RPMI7951 (cell line): ENCODE results near the gene PABPN1L. TPM values are rescaled to one million over a fixed set of nuclear protein-coding genes. Genes with fewer than 3 reads are reported as not detected.

Experiments used
- DNase-seq: peaks from one replicate; pipeline ENCODE4 v3.0.0-alpha.2; 2012; ENCODE audit warnings: low read depth
- total RNA-seq: library from RNA; depleted of rRNA; stranded (reverse); fragments of >200 nt; shearing (Covaris generic); gene quantifications from 2 replicates; pipeline ENCODE4 v1.2.3, GENCODE V29; 2014; rRNA removed

Gene PABPN1L, protein sequence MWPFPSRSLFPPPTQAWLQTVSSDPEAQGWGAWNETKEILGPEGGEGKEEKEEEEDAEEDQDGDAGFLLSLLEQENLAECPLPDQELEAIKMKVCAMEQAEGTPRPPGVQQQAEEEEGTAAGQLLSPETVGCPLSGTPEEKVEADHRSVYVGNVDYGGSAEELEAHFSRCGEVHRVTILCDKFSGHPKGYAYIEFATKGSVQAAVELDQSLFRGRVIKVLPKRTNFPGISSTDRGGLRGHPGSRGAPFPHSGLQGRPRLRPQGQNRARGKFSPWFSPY
- total RNA-seq: not detected in 2 replicates

- DNase-seq: no peak
Measured at GRCh38 chr16:88866151-88866920, at the start of gene PABPN1L. Gene PABPN1L (minus strand): TSS chr16:88866660. CDS start chr16:88866606, 54 bp downstream.

GRCh38 chr16:88915639-88916327, 49.3 kb upstream of the PABPN1L start:
- no peak for DNase-seq

- peak; percentile 72 for DNase-seq
Measured at GRCh38 chr16:88914750-88915368, 48.4 kb upstream of the PABPN1L start.

GRCh38 chr16:88913870-88914269, 47.4 kb upstream of the PABPN1L start:
- DNase-seq: no peak

GRCh38 chr16:88913001-88913612, 46.6 kb upstream of the PABPN1L start:
- no peak for DNase-seq

- DNase-seq: no peak
Measured at GRCh38 chr16:88912556-88912955, 46.1 kb upstream of the PABPN1L start.

- no peak for DNase-seq
Measured at GRCh38 chr16:88911946-88912310, 45.5 kb upstream of the PABPN1L start.

DNA sequence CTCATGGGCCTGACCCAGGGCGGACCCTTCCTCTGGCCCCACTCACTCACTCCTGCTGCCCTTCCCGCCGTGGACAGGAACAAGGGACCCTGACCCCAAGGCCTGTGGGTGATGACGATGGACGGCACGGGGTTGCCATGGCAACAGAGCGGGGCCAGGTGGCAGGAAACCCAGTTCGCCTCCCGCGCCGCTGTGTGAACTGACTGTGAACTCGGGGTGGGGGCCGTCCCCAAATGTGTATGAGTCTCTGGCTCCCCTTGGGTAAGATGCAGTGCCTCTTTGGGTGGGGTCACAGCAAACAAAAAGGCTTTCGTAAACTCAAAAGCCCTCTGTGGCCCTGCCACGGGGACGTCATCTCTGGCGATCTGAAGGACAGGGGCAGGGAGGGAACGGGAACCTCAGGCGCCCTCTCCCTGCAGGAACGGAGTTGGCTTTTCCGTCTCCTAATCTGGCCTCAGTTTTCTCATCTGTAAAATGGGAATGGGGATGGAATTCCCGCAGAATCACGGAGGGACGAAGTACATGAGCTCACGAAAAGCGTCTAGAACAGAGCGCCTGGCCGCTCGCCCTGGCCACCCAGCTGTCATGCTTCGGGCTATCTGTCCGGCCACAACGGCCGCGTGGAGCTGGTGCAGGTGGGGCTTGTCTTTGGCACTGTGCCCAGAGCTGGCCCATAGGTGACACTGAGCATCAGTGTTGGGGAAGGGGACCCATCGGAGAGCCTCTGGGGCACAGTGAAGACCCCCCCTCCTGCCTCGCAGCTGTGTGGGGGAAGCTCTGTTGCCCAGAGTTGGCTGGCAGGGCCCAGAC, 44.9 kb upstream of the PABPN1L start:
- DNase-seq: no peak

DNA sequence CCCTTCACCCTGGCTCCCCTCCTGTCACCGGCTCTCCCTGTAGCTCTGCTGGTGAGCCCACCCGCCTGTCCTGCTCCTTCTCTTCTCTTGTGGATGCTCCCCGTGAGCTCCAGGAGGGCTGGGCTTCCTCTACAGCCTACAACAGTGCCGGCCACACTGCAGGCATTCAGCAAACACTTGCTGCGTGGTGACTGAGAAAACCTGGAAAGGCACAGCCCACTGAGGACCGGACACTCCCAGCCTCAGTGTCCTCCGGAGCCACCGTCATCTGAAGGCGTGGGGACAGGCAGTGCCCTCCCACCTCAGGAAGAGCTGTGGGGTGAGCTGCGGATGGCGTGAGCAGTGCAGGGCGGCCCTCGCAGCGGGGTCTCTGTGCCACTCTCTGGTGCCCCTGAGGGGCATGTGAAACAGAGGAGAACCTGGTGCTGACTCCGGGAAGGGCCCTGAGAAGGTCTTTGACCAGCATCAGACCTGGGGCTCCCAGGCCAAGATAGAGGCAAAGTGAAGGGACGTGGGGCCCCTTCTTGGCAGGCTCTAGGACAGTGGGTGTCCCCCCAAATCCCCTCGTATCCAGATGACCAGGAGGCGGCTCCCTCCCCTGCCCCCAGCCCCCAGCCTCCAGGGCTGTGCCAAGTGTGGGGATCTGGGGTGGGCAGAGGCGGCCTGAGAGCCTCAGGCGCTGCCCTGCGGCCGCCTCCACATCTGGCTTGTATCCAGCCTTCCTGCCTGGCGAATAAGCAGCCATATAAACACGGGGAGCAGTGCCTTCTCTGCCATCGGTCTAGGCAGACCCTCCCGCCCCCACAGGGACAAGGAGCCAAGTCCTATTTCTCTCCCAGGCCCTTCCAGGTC, 44.0 kb upstream of the PABPN1L start:
- no peak for DNase-seq

GRCh38 chr16:88909431-88910210, 43.2 kb upstream of the PABPN1L start:
- DNase-seq: no peak

DNA sequence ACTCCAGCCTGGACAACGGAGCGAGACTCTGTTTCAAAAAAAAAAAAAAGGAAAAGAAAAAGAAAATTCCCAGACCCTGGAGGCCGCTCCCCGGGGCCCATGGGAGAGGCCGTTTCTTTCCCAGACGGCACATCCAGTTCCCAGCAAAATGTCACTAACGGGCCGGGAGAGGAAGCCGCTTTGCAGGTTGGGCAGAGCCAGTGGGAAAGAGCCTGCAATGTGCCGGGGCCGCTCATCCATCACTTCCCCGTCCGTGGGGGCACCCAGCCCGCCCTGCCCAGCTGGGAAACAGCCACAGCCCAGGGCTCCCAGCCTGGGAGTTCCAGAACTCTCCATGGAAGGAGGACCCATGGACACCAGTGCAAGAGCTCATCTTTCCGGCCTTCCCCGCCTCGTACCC, 41.8 kb upstream of the PABPN1L start:
- no peak for DNase-seq

- peak; percentile 34 for DNase-seq
Measured at GRCh38 chr16:88907768-88908167, 41.3 kb upstream of the PABPN1L start.

DNA sequence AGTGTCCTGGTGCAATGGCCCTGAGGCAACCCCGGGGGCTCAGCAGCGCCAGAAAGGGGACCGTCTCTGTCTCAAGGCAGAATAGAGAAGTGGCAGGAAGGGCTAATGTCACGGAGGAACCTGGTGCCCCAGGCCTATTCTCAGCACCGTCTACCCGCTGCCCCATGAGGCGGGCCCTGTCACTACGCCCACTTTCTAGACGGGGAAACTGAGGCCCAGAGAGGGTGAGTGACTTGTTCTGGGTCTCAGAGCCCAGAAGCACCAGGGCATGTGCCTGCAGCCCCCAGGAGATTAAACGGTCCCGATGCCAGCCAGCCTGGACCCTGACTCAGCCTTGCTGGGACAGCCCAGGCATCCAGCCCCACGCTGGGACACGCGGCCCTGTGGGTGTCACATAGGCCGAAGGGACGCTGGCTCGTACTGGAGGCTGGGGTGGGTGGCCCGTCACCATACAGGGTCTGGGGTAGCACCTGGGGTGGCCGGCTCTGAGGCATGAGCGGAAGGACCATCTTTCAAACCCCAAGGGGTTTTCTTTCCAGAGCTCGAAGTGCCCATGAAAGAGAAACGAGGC, 40.2 kb upstream of the PABPN1L start:
- DNase-seq: no peak

- no peak for DNase-seq
Measured at GRCh38 chr16:88906020-88906419, 39.6 kb upstream of the PABPN1L start.

GRCh38 chr16:88905563-88905962, 39.1 kb upstream of the PABPN1L start:
- no peak for DNase-seq

GRCh38 chr16:88904676-88905365, 38.4 kb upstream of the PABPN1L start:
- DNase-seq: no peak

- DNase-seq: no peak
Measured at GRCh38 chr16:88903267-88903666, 36.8 kb upstream of the PABPN1L start.

- no peak for DNase-seq
Measured at GRCh38 chr16:88902744-88903143, 36.3 kb upstream of the PABPN1L start.
